ENCODE results near the gene ARL13B. TPM values are rescaled to one million over a fixed set of nuclear protein-coding genes. Genes with fewer than 3 reads are reported as not detected.

The ARL13B gene
- total and polyA plus RNA-seq, 10 of the 15 experiments (the other 5 are each of a cell fraction or from before 2014, with no cell fraction given), result 3.0 to 10.4 (median 7.9) TPM

GRCh38 chr3:94062513-94063404 lies 82.8 kb downstream of the ARL13B start, which contains the start of the genes DHFR2 and NSUN3:
Gene DHFR2 (minus strand): TSS chr3:94062916. CDS start chr3:94061511, 1,405 bp downstream.
Gene NSUN3 (plus strand): TSS chr3:94063061. CDS start chr3:94063127, 66 bp downstream.
- ChIA-PET RAD21 (ENCODE audit: unreplicated experiment) (interaction anchor here (0.6 to 2.3 kb wide), 9 partner anchors 8 to 74 kb away, joined by 3 to 24 read pairs (median 5); no protein-coding TSS in a partner anchor), POLR2A (interaction anchor here (0.5 to 2.5 kb wide), 8 partner anchors 9 to 175 kb away, joined by 3 to 30 read pairs (median 3); no protein-coding TSS in a partner anchor), SMC1A (ENCODE audit: uncharacterized antibody, unreplicated experiment) (interaction anchor here (0.6 to 2.0 kb wide), 16 partner anchors 9 to 187 kb away, joined by 3 to 21 read pairs (median 4); partner anchors contain the start of gene ARL13B), CTCF (interaction anchor here (0.6 to 11.1 kb wide), 10 partner anchors 8 to 187 kb away, joined by 3 to 164 read pairs (median 5); no protein-coding TSS in a partner anchor)
- Histone ChIP-seq H3K27me3 (replicated peaks in 1 of 2; ENCODE audit: control insufficient read depth in 2 of 2, insufficient read depth in 2 of 2, low read length in 1 of 2) (no peaks in the 10 kb centered on the region), H3K27ac (ENCODE audit: control insufficient read depth, insufficient read depth) (peak within 1 kb of the TSS; percentile 100), H3K4me1 (ENCODE audit: control insufficient read depth, insufficient read depth, low read length) (no peaks in the 10 kb centered on the region), H3K9me3 (replicated peaks; ENCODE audit: control insufficient read depth, insufficient read depth, low read length) (peaks cover 12% of the 10 kb centered on the region; the same call in 2 of the 3 replicates), H3K4me2 (ENCODE audit: control insufficient read depth, insufficient read depth) (peak within 1 kb of the TSS; percentile 92), H4K20me1 (ENCODE audit: control insufficient read depth, insufficient read depth) (no peaks in the 10 kb centered on the region), H2AFZ (ENCODE audit: control insufficient read depth, low read depth, low read length) (peak within 1 kb of the TSS; percentile 96), H3K9ac (ENCODE audit: control insufficient read depth, insufficient read depth, low read length) (peak within 1 kb of the TSS; percentile 99), H3K4me3 (peak within 1 kb of the TSS; percentile 84), H3K79me2 (ENCODE audit: control insufficient read depth, insufficient read depth, low read length) (peaks cover 47% of the 10 kb centered on the region), H3K36me3 (ENCODE audit: control insufficient read depth in 2 of 2, insufficient read depth in 2 of 2, low read length in 1 of 2) (peaks cover 0 to 19% of the 10 kb centered on the region in 2 experiments; a peak in 2 of 4 replicates)
- 1% methylated on average over 49 of the region's 52 CpGs for WGBS (ENCODE audit: insufficient coverage, insufficient replicate concordance, low lambda C conversion rate, missing lambda C conversion rate)
- TSS peak; percentile 91 for BruUV-seq (replicated peaks)
- in situ Hi-C loops (cut with MboI), result no loop called here
- ATAC-seq (peak; percentile 92), DNase-seq (ENCODE audit: low read depth, low spot score) (peak; percentile 95), FAIRE-seq (peak; percentile 92)
- intact Hi-C loops (cut with micrococcal nuclease; ENCODE audit: unreplicated experiment), result no loop called here
- TF ChIP-seq ZBED1 (IDR thresholded peaks at IDR 0.05; ENCODE audit: borderline replicate concordance) (0 out of 2 replicates have a peak, but pooled peaks have one; percentile 45), NR2C1 (IDR thresholded peaks at IDR 0.05) (no peak), CBX5 (IDR thresholded peaks at IDR 0.05; ENCODE audit: low read depth) (peak; percentile 92), TAF1 (IDR thresholded peaks at IDR 0.05; ENCODE audit: borderline replicate concordance, low read depth, low read length) (peak; percentile 68; the same call in 1 of the 2 replicates), POLR2A (IDR thresholded peaks at IDR 0.05; ENCODE audit: low read depth, low read length) (peak; percentile 78), RELA (IDR thresholded peaks at IDR 0.05; ENCODE audit: borderline replicate concordance, partially characterized antibody) (peak; percentile 61), DPF2 (IDR thresholded peaks at IDR 0.05) (peak; percentile 74), RAD51 (IDR thresholded peaks at IDR 0.05) (0 out of 2 replicates have a peak, but pooled peaks have one; percentile 14), RB1 (IDR thresholded peaks at IDR 0.05; ENCODE audit: borderline replicate concordance) (peak; percentile 86; the same call in 1 of the 2 replicates), CBFB (IDR thresholded peaks at IDR 0.05; ENCODE audit: low read depth) (peak; percentile 90), PAX5 (IDR thresholded peaks at IDR 0.05; ENCODE audit: borderline replicate concordance, low read depth, low read length) (peak; percentile 62; the same call in 1 of the 2 replicates), MTA3 (IDR thresholded peaks at IDR 0.05; ENCODE audit: borderline replicate concordance, low read length) (peak; percentile 64; the same call in 1 of the 2 replicates), SRF (IDR thresholded peaks at IDR 0.05; ENCODE audit: low read depth in 2 of 2, low read length in 2 of 2) (0 out of 4 replicates have a peak, but pooled peaks of 1 of the 2 experiments have one; percentile 14), GATAD2B (conservative IDR thresholded peaks at IDR 0.05; ENCODE audit: low read depth) (0 out of 2 replicates have a peak, but pooled peaks have one; percentile 55), RFX5 (IDR thresholded peaks at IDR 0.05; ENCODE audit: low read depth, low read length) (no peak), POLR2AphosphoS5 (IDR thresholded peaks at IDR 0.05; ENCODE audit: low read length) (peak; percentile 89), SMARCA5 (IDR thresholded peaks at IDR 0.05) (no peak)
- TF ChIP-seq, protein P1, sequence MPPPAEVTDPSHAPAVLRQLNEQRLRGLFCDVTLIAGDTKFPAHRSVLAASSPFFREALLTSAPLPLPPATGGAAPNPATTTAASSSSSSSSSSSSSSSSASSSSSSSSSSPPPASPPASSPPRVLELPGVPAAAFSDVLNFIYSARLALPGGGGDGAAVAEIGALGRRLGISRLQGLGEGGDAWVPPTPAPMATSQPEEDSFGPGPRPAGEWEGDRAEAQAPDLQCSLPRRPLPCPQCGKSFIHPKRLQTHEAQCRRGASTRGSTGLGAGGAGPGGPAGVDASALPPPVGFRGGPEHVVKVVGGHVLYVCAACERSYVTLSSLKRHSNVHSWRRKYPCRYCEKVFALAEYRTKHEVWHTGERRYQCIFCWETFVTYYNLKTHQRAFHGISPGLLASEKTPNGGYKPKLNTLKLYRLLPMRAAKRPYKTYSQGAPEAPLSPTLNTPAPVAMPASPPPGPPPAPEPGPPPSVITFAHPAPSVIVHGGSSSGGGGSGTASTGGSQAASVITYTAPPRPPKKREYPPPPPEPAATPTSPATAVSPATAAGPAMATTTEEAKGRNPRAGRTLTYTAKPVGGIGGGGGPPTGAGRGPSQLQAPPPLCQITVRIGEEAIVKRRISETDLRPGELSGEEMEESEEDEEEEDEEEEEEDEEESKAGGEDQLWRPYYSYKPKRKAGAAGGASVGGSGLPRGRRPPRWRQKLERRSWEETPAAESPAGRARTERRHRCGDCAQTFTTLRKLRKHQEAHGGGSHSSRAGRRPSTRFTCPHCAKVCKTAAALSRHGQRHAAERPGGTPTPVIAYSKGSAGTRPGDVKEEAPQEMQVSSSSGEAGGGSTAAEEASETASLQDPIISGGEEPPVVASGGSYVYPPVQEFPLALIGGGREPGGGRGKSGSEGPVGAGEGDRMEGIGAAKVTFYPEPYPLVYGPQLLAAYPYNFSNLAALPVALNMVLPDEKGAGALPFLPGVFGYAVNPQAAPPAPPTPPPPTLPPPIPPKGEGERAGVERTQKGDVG (CRISPR knock-in tag; IDR thresholded peaks at IDR 0.05), result no peak
- TF ChIP-seq, protein P2, sequence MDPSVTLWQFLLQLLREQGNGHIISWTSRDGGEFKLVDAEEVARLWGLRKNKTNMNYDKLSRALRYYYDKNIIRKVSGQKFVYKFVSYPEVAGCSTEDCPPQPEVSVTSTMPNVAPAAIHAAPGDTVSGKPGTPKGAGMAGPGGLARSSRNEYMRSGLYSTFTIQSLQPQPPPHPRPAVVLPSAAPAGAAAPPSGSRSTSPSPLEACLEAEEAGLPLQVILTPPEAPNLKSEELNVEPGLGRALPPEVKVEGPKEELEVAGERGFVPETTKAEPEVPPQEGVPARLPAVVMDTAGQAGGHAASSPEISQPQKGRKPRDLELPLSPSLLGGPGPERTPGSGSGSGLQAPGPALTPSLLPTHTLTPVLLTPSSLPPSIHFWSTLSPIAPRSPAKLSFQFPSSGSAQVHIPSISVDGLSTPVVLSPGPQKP (IDR thresholded peaks at IDR 0.05; ENCODE audit: low read depth, low read length), result peak; percentile 90
- TF ChIP-seq, protein P3, sequence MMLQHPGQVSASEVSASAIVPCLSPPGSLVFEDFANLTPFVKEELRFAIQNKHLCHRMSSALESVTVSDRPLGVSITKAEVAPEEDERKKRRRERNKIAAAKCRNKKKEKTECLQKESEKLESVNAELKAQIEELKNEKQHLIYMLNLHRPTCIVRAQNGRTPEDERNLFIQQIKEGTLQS (IDR thresholded peaks at IDR 0.05; ENCODE audit: borderline replicate concordance, extremely low read depth, low read depth, low read length), result no peak
